Fibroblast of villous mesenchyme (primary cell): ENCODE results near the gene SLC35G1. TPM values are rescaled to one million over a fixed set of nuclear protein-coding genes. Genes with fewer than 3 reads are reported as not detected.

Source experiments
- DNase-seq: peaks from one replicate; pipeline ENCODE4 v3.0.0-alpha.2; 2010; ENCODE audit warnings: low read depth
- H3K4me3 ChIP-seq: 2 replicates; pipeline ENCODE4 v1.5.1; 2011; ENCODE audit warnings: low read depth, mild to moderate bottlenecking, low read length
- total RNA-seq: library from RNA; depleted of rRNA; stranded (reverse); fragments of >200 nt; gene quantifications from 2 replicates; pipeline ENCODE4 v1.2.3, GENCODE V29; 2012
- TF ChIP-seq, protein P1 (sequence below): IDR thresholded peaks from 2 replicates; pipeline ENCODE4 v1.5.1; 2012; ENCODE audit warnings: low read depth, mild to moderate bottlenecking, low read length; ENCODE audit not compliant: insufficient read depth

The SLC35G1 gene
- total RNA-seq, 1 donor = 5.2 TPM

DNA sequence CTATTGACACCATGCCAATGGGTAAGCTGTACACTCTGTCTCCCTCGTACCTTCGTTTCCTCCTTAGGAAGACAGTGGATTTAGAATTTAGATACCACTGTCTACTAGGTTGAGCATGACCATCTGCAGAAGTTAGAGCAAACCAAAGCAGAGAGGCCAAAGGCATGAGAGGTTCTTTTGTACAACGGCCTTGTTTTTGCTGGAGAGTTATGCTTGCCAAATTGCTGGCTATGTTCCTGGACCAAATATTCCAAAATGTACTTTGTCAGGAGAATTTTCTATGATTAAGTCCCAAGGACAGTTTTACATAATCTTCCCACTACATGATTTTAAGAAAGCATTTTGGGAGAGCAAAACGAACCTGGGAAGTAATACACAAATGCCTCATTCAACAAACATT, 52.0 kb downstream of the SLC35G1 start:
- TF ChIP-seq, protein P1, sequence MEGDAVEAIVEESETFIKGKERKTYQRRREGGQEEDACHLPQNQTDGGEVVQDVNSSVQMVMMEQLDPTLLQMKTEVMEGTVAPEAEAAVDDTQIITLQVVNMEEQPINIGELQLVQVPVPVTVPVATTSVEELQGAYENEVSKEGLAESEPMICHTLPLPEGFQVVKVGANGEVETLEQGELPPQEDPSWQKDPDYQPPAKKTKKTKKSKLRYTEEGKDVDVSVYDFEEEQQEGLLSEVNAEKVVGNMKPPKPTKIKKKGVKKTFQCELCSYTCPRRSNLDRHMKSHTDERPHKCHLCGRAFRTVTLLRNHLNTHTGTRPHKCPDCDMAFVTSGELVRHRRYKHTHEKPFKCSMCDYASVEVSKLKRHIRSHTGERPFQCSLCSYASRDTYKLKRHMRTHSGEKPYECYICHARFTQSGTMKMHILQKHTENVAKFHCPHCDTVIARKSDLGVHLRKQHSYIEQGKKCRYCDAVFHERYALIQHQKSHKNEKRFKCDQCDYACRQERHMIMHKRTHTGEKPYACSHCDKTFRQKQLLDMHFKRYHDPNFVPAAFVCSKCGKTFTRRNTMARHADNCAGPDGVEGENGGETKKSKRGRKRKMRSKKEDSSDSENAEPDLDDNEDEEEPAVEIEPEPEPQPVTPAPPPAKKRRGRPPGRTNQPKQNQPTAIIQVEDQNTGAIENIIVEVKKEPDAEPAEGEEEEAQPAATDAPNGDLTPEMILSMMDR = no peak
- no peak for DNase-seq
- no peak overlapping the region for H3K4me3 ChIP-seq

DNA sequence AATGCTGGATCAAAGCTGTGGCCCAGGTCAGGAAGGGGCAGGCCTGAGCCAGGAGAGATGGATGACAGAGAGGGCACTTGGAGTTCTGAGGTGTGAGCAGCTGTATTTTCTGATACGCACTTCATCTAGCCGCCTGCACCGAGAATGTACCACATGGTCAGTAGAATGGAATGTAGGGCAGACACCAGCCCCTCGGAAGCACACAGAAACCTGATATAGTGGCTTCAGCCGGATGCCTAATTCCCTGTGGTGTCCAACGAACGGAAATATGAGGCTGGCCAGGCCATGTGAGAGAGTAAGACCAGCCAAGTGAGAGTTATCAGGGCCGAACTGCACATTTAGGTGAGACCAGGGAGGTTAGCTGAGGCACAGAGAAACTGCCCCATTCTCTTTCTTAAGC, 53.3 kb downstream of the SLC35G1 start:
- H3K4me3 ChIP-seq = no peak overlapping the region
- TF ChIP-seq, protein P1 = no peak
- peak; percentile 25 for DNase-seq

DNA sequence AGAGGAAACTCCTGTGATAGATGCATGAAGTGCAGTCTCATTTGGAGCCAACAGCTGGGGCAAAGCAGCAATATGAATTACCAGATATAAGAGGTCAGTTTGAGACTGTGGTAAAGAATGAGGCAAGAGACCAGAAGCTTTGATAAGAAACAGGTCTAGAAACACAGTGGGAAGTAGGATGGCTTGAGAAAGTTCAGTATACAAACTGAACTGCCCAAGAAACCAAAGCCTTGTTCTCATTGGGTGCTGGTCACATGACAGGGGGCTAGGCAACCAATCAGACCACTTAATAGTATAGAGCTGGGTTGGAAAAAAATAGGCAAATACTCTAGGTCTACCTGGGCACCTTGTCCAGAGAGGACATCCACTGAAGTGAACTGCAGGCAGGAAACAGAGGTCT, 53.7 kb downstream of the SLC35G1 start:
- DNase-seq = peak; percentile 5
- TF ChIP-seq, protein P1 = no peak
- no peak overlapping the region for H3K4me3 ChIP-seq

DNA sequence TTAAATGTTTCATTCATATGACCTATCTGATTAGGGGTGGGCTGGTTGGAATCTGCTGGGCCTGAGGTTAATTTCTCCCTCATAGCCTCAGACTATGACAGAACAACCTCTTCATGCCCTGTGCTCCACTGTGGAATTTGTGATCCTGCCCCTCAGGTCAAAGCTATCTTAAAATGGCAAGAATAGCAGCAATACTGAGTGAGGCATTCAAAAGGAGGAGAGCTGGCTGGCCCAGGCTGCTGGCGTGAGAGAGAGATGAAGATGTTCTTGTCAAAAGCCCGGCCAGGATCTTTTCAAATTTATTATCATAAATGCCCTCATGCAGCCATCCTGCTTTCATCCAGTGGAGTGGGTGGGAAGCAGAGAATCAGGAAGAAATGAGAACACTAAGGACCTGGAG, 58.1 kb downstream of the SLC35G1 start:
- H3K4me3 ChIP-seq = no peak overlapping the region
- no peak for DNase-seq
- TF ChIP-seq, protein P1 = no peak

Other genes starting within 250 kb of the SLC35G1 start
- 6.0 and 11.3 TPM in 2 replicates for gene FRA10AC1, start 191.4 kb upstream of the SLC35G1 start, total RNA-seq
- gene LGI1, start 136.0 kb upstream of the SLC35G1 start, total RNA-seq = not detected in 2 replicates
- 0.32 and 0.43 TPM in 2 replicates for gene PLCE1, start 100.0 kb downstream of the SLC35G1 start, total RNA-seq